Measurements from ENCODE around the gene SLC22A12. TPM values are rescaled to one million over a fixed set of nuclear protein-coding genes. Genes with fewer than 3 reads are reported as not detected.

Gene SLC22A12
- total RNA-seq, 4 donors from 2014 or later = 0.56 TPM; not detected in 3

DNA sequence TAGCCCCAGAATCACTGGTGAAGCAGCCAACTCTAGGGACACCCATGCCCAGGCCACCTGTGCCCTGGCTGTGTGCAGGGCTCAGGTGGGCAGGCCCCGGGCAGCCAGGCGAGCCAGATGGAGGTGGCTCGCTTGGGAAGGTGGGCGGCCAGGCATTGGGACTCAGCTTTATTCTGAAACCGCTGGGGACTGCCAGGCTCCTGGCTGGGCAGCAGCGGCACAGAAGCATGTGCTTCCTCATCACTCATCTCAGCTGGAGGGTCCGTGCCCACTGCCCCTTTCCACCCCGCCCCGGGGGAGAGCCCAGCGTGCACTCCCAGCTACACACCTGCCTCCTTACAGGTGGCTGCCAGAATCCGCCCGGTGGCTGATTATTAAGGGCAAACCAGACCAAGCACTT is 27.1 kb upstream of the SLC22A12 start:
- TF ChIP-seq, protein P1, sequence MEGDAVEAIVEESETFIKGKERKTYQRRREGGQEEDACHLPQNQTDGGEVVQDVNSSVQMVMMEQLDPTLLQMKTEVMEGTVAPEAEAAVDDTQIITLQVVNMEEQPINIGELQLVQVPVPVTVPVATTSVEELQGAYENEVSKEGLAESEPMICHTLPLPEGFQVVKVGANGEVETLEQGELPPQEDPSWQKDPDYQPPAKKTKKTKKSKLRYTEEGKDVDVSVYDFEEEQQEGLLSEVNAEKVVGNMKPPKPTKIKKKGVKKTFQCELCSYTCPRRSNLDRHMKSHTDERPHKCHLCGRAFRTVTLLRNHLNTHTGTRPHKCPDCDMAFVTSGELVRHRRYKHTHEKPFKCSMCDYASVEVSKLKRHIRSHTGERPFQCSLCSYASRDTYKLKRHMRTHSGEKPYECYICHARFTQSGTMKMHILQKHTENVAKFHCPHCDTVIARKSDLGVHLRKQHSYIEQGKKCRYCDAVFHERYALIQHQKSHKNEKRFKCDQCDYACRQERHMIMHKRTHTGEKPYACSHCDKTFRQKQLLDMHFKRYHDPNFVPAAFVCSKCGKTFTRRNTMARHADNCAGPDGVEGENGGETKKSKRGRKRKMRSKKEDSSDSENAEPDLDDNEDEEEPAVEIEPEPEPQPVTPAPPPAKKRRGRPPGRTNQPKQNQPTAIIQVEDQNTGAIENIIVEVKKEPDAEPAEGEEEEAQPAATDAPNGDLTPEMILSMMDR (IDR thresholded peaks at IDR 0.05) = no peak
- no peak for DNase-seq (ENCODE audit: low spot score)
- ATAC-seq (ENCODE audit: low FRiP score) = no peak

DNA sequence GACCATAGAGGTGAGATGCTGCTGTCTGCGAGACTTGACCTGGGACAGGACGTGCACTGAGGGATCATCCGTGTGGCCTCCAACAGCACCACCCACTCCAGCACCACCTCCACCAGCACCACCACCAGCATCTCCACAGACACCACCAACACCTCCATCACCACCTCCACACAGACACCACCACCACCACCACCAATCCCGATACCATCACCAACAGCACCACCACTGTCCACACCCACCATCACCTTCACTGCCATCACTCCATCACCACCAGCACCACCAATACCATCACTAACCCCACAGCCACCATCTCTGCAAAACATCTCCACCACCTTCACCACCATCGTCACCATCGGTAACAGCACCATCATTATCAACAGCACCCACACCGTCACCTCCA is 26.6 kb upstream of the SLC22A12 start:
- DNase-seq (ENCODE audit: low spot score) = no peak
- TF ChIP-seq, protein P1 (IDR thresholded peaks at IDR 0.05) = no peak

DNA sequence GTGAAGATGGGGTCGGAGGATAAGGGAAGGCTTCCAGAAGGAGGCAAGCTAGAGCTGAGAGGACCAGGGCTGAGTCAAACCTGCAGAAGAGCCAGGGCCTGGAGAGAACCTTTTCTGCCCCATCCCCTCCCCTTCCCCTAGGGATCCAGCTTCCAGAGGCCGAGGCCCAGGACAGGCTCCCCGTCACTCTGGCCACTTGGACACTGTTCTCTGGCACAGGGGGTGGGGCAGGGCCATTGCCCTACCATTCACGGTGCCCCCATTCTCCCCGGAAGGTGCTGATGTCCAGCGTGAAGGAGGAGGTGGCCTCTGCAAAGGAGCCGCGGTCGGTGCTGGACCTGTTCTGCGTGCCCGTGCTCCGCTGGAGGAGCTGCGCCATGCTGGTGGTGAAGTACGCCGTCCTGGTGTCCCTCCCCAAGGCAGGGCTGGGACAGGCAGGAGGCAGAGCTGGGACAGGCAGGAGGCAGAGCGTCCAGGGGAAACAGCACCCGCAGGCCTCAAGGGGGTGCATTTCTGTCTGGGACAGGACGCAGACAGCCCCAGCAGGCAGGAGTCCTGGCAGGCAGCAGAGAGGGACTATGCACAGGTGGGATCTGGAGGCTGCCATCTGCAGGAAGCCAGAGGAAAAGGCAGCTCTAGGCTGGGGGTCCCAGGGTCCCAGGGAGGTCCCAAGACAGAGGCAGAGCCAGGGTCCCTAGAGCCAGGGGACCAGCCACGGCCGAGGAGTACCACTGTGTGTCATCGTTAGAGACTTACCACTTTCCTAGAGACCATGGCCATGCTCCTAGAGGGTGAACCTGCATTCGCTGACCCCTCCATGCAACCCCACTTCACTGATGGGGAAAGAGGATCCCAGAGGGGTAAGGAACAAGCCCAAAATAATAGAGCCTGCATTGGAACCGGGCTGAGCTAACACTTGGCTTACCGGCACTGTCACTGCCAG is 25.8 kb upstream of the SLC22A12 start:
- no peak for ATAC-seq (ENCODE audit: low FRiP score)
- TF ChIP-seq, protein P1 (IDR thresholded peaks at IDR 0.05) = no peak

More for the DNA sequence above, 26.6 kb upstream of the SLC22A12 start:
- ATAC-seq (ENCODE audit: low FRiP score) = no peak

DNA sequence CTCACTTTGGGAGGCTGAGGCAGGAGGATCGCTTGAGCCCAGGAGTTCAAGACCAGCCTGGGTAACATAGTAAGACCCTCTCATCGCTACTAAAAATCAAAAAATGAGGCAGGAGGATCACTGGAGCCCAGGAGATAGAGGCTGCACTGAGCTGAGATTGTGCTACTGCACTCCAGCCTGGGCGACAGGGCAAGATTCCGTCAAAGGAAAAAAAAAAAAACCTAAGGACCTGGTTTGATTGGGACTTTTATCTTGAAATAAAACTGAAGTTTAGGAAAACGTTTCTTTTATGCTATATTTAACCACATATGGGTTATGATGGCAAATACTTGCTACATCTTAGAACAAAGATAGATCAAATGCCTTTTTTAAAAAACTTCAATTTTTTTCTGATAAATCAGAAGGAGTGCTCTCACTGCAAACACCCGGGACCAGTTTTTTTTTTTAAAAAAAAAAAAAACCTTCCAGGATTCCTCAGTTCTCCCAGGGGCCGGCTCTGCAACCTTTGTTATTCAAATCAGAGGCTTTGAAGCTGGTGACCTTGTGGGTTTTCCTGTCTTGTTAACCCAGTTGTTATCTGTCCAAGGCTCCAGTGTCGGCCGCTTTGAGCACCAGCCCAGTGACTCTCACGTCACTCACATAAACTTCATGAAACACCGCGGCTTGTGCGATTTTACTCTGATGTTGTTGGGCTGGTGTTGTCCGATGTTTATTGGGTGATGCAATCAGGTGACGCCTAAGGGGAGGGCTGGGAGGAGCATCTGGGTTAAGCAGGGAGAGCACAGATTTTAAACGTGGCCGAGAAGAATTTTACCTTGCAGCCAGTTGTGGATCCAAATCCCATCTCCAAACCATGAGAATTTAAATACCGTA is 24.7 kb upstream of the SLC22A12 start:
- peak; percentile 58 for DNase-seq (ENCODE audit: low spot score)
- TF ChIP-seq, protein P1 (IDR thresholded peaks at IDR 0.05) = no peak
- ATAC-seq (ENCODE audit: low FRiP score) = peak; percentile 66

More for the DNA sequence above, 25.8 kb upstream of the SLC22A12 start:
- DNase-seq (ENCODE audit: low spot score) = no peak

DNA sequence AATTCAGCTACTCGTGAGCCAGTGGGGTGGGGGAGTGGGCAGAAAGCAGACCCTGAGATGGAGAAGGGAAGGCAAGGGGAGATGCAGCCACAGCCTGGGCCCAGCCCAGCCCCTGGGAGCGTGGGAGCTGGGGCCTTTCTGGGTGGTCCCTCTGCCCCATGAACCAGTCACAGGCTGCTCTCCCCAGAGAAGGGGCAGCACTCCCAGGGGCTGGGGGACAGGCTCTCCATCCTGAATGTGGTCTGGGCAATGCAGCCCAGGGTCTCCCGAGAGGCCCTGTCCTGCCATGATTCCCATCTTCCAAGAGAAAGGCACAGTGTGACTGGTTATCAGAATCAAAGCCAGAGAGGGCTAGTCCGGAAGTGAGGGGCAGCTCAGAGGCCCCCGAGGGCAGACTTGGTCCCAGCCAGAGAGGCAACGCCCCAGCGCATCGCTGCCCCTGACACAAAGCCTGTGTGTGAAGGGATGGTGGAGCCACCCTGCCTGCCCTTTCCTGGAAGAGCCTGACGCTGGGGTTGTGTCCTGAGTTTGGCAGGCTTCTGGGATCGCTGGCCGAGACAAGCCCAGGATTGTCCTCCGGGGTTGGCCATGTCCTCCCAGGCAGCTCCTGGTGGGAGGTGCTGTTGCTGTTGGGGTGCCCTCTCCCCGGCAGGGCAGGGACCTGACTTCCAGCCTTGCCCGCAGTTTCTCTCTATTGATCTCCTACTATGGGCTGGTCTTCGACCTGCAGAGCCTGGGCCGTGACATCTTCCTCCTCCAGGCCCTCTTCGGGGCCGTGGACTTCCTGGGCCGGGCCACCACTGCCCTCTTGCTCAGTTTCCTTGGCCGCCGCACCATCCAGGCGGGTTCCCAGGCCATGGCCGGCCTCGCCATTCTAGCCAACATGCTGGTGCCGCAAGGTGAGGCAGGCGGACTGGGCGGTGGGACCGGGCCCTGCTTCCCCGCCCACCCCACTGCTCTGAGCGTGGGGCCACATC is 23.8 kb upstream of the SLC22A12 start:
- TF ChIP-seq, protein P1 (IDR thresholded peaks at IDR 0.05) = no peak
- no peak for DNase-seq (ENCODE audit: low spot score)
- no peak for ATAC-seq (ENCODE audit: low FRiP score)

DNA sequence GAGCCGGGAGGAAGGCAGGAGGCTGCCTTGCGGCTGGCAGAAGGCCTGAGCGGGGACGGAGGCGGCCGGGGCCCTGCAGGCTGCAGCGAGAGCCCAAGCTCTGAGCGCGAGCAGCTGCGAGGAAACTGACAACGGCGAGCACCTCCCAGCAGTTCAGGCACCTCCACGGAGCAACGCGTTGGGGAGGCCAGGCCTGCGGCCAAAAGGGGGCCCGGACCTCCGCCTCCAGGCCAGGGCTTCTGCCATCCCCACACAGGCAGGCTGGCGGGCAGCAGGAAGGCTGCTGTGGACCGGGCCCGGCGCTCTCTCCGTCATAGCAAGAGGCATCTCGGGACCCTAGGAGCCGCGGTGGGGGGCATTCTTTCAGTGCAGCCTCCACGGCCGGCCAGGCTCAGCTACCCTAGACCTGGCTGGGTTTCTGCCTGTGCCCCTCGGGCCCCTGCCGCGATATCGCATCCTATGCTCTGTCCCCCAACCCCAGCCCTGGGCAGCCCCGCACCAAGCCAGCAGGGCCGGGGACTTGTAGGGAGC is 22.9 kb upstream of the SLC22A12 start:
- DNase-seq (ENCODE audit: low spot score) (no peak), ATAC-seq (ENCODE audit: low FRiP score) (no peak)
- TF ChIP-seq, protein P1 (IDR thresholded peaks at IDR 0.05) = no peak
